Left lung (tissue), 10 donors: ENCODE results near the gene TASP1. TPM values are rescaled to one million over a fixed set of nuclear protein-coding genes. Genes with fewer than 3 reads are reported as not detected.
"Not testable (repeated sequence)": the region's sequence is repeated elsewhere in the genome, so short reads cannot be mapped to it uniquely, and the experiment has no call there.

Experiments
- ATAC-seq: fragments of 200-7000 bp; cut with Tn5 transposase; one replicate; pipeline ENCODE4 v1.9.1; 2020; ENCODE audit warnings: moderate library complexity
- DNase-seq, 4 donors: peaks; one replicate each; pipeline ENCODE4 v3.0.0-alpha.2; 2013 to 2020
- H3K27ac ChIP-seq, 2 donors: fragments of 200-600 bp; sonication (generic) in 1 of 2; one replicate each; pipeline versions ENCODE4 v1.5.0 to v1.8.0; 2020 to 2021
- H3K27me3 ChIP-seq, 2 donors: fragments of 200-600 bp; sonication (generic) in 1 of 2; one replicate each; pipeline versions ENCODE4 v1.5.0 to v1.8.0; 2020 to 2021
- H3K36me3 ChIP-seq, 2 donors: fragments of 200-600 bp; sonication (generic) in 1 of 2; one replicate each; pipeline versions ENCODE4 v1.5.0 to v1.8.0; 2020 to 2021
- H3K4me1 ChIP-seq, 2 donors: fragments of 200-600 bp; one replicate each; pipeline ENCODE4 v1.8.0; 2021
- H3K4me3 ChIP-seq, 2 donors: fragments of 200-600 bp; sonication (generic) in 1 of 2; one replicate each; pipeline versions ENCODE4 v1.5.0 to v1.8.0; 2020 to 2021; ENCODE audit warnings: mild to moderate bottlenecking in 1 of 2
- H3K9me3 ChIP-seq, 2 donors: fragments of 200-600 bp; sonication (generic) in 1 of 2; one replicate each; pipeline versions ENCODE4 v1.5.0 to v1.8.0; 2020 to 2021
- CTCF ChIP-seq, 2 donors: fragments of 200-600 bp; sonication (generic) in 1 of 2; IDR thresholded peaks; one replicate each; pipeline versions ENCODE4 v1.5.0 to v1.8.0; 2021; ENCODE audit warnings: antibody characterized with exemption in 2 of 2
- intact Hi-C, 2 donors: fragments of 100-400 bp; cut with DNase I; formaldehyde crosslinking; loops; one replicate each; pipeline versions ENCODE4 v1.11.2 to v1.14.2; 2022
- polyA plus RNA-seq, 6 donors: library from polyadenylated mRNA; unstranded; fragments of 120-200 nt; gene quantifications; one replicate each; pipeline ENCODE4 v1.2.1, GENCODE V29; 2013; ENCODE audit not compliant: insufficient read length in 6 of 6
- total RNA-seq, 2 donors: library from RNA; stranded (reverse); fragmentation: NEBNext Ultra II Directional; extraction: Animal tissue kit (Norgen Biotek cat#: 25700); gene quantifications; one replicate each; pipeline ENCODE4 v1.2.1, GENCODE V29; 2021
- donor health status: DM: no; HTN: yes; CAD: no.
- donor health status: DM: no; HTN: no; CAD: no.

TASP1 gene
- total and polyA plus RNA-seq, 8 donors = 12.9 to 19.9 (median 17.3) TPM

- no peak overlapping the region for H3K27ac ChIP-seq
- intact Hi-C loops = no loop called here
- H3K36me3 ChIP-seq = peaks cover 0 to 17% of the 10 kb centered on the region in 2 donors
- no peaks in the 10 kb centered on the region for H3K4me1 ChIP-seq
- no peaks in the 10 kb centered on the region for H3K27me3 ChIP-seq
- no peak for ATAC-seq
- peaks cover 0 to 5% of the 10 kb centered on the region in 2 donors for H3K9me3 ChIP-seq
- no peak for DNase-seq
- no peak overlapping the region for H3K4me3 ChIP-seq
- TF ChIP-seq CTCF (IDR thresholded peaks at IDR 0.05) = no peak
These were observed 249.6 kb downstream of the TASP1 start for GRCh38 chr20:13389115-13389514.

GRCh38 chr20:13384132-13384531 is 254.6 kb downstream of the TASP1 start:
- DNase-seq (no peak), ATAC-seq (no peak)
- Histone ChIP-seq H3K4me3 (no peak overlapping the region), H3K9me3 (peaks cover 0 to 25% of the 10 kb centered on the region in 2 donors), H3K4me1 (no peaks in the 10 kb centered on the region), H3K36me3 (peaks cover 0 to 21% of the 10 kb centered on the region in 2 donors), H3K27ac (no peak overlapping the region), H3K27me3 (no peaks in the 10 kb centered on the region)
- TF ChIP-seq CTCF (IDR thresholded peaks at IDR 0.05) = no peak
- intact Hi-C loops = no loop called here

GRCh38 chr20:13382786-13383185 is 255.9 kb downstream of the TASP1 start:
- ATAC-seq (no peak), DNase-seq (no peak)
- no peaks in the 10 kb centered on the region for H3K27me3 ChIP-seq
- intact Hi-C loops = no loop called here
- TF ChIP-seq CTCF (IDR thresholded peaks at IDR 0.05) = no peak
- H3K36me3 ChIP-seq = peaks cover 0 to 18% of the 10 kb centered on the region in 2 donors
- no peaks in the 10 kb centered on the region for H3K4me1 ChIP-seq
- H3K4me3 ChIP-seq = no peak overlapping the region
- no peak overlapping the region for H3K27ac ChIP-seq
- peaks cover 0 to 34% of the 10 kb centered on the region in 2 donors for H3K9me3 ChIP-seq

- Histone ChIP-seq H3K9me3 (peaks cover 0 to 46% of the 10 kb centered on the region in 2 donors), H3K36me3 (peaks cover 0 to 14% of the 10 kb centered on the region in 2 donors)
- H3K4me1 ChIP-seq, H3K4me3 ChIP-seq, intact Hi-C loops, H3K27ac ChIP-seq, DNase-seq, H3K27me3 ChIP-seq, ATAC-seq: not testable (repeated sequence)
These were observed 258.1 kb downstream of the TASP1 start for GRCh38 chr20:13380497-13381229.

- ATAC-seq (no peak), DNase-seq (no peak)
- H3K9me3 ChIP-seq = peaks cover 0 to 48% of the 10 kb centered on the region in 2 donors
- no peaks in the 10 kb centered on the region for H3K4me1 ChIP-seq
- TF ChIP-seq CTCF (IDR thresholded peaks at IDR 0.05) = no peak
- intact Hi-C loops = no loop called here
- no peak overlapping the region for H3K27ac ChIP-seq
- H3K36me3 ChIP-seq = no peaks in the 10 kb centered on the region
- H3K27me3 ChIP-seq = no peaks in the 10 kb centered on the region
- H3K4me3 ChIP-seq = no peak overlapping the region
These were observed 265.3 kb downstream of the TASP1 start for GRCh38 chr20:13373400-13373799.
